GM21381 (cell line): ENCODE measurements around the gene PDAP1.
"Not testable (repeated sequence)": the region's sequence is repeated elsewhere in the genome, so short reads cannot be mapped to it uniquely, and the experiment has no call there.

Source experiments
- ATAC-seq: cut with Tn5 transposase; IDR thresholded peaks from one replicate; pipeline ENCODE4 v1.9.1; 2021; ENCODE audit warnings: mild to moderate bottlenecking, moderate library complexity; ENCODE audit not compliant: unreplicated experiment

Gene PDAP1, protein sequence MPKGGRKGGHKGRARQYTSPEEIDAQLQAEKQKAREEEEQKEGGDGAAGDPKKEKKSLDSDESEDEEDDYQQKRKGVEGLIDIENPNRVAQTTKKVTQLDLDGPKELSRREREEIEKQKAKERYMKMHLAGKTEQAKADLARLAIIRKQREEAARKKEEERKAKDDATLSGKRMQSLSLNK

DNA sequence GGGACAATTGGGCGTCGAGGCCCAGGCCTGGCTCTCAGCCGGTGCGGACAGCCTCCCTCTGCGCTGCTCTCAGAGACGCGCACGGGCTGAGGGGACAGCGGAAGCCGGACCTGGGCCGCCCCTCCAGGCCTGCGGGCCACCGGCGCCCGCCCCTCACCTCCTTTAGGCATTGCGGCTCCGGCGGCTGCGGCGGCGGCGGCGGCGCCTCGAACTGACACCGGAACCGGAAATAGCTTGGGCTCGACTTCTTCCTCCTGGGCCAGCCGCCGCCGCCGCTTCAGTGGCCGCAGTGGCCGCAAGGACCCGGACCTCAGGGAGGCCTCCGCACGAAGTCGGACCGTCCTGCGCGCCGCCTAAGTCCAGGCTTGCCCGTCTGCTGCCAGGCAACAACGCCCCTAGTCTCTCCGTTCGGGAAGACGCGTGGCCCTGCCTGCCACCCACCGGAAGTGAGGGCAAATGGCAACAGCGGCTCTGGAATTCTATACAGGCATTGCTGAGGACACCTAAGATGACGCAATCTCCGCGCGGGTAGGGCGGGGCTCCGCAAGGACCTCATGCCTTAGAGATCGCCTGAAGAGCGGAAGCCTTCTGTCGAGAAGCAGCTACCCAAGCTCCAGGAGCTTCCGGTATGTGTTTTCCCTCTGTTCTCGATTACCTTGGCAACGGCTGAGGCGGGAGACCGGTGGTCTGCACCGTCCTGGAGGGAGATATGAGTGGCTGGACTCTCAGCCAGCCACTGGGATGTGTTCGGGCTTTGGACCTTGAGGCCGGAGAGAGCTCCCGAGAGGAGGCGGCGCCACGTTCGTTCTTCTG lies at the start of gene PDAP1, which contains the start of gene BUD31:
Gene PDAP1, minus strand, starts transcription at position 219 of the 813 bp plus-strand sequence. Its CDS starts 49 bp downstream, at position 170.
Gene BUD31, plus strand, starts transcription at position 591 of the 813 bp plus-strand sequence. CDS start 2,124 bp downstream, outside the sequence.
- peak; percentile 74 for ATAC-seq

DNA sequence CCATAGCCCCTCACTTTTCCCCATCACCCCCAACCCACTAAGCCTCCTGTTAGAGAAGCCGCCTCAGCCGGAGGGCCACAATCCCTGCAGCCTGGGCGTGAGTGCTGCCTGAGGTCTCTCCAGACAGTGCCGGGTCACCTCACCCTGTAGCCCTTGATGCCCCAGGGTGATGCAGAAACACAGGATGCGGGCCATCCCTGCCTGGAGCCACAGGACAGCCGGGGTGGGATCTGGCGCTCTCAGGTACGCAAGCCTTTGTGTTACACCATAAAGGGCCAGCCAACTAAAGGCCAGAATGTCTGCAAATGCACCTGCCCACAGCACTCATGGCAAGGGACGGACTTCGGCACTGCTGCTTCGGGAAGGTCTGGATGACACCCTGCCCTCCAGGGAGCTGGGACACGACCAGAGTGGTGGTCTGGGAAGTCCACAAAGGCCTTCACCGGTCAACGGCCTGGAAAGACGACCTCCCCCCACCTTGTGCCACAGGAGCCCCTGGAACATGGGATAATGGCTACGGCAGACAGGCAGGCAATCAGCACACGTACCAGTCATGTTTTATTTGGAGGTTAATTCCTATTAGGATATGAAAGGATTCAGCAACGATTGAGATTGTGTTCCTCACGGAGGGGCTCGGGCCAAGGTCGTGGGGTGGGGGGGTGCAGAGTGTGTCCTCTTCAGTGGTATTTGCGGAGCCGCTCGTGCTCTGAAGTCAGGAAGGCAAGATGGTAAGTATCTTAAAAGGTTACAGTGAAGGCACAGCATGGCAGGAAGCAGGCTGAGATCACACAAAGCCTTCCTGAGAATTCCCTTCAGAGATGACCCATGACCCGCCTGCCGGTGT lies 49.5 kb upstream of the PDAP1 start:
- no peak for ATAC-seq

DNA sequence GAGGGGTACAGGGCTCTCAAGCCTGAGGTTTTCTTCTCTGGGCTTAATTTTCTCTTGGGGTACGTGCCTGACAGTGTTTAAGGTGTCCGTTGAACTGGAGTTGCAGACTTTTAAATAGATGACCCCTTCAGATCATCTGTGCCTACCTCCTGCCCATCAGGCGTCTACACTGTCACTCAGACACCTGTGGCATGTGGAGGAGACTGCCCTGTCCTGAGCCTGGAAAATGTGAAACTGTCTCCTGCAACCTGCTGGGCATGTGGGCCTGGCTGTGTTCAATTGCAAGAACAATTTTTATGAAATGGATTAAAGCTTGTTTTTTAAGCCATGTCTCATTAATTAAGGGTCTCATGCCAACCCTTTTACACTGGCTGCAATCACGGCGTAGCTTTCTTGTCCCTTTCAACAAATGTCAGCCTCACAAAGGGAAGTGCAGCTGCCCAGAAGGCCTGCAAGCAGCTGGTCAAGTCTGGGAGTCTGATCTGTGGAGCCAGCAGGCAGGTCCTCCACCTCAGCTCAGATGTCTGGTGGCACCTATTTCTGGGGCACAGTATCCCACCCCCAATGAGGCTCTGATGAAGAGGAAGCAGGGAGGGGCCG lies 48.8 kb upstream of the PDAP1 start:
- ATAC-seq: no peak

DNA sequence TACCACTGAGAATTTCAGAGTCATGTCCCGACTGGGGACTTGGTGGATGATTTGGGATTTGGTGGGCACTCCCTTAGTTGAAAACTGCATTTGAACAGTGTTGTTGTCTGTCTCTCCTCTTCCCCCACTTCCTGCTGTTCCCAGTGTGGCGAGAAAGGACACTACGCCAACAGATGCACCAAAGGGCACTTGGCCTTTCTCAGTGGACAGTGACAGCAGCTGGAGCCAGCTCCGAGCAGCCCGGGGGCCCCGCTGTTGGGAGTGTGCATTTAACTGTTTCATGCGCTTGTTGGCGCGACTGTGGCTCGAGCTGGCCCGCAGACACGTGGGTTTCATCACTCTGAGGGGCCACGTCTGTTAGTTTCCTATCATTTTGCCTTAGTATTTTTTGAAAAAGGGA lies 47.9 kb upstream of the PDAP1 start:
- no peak for ATAC-seq

DNA sequence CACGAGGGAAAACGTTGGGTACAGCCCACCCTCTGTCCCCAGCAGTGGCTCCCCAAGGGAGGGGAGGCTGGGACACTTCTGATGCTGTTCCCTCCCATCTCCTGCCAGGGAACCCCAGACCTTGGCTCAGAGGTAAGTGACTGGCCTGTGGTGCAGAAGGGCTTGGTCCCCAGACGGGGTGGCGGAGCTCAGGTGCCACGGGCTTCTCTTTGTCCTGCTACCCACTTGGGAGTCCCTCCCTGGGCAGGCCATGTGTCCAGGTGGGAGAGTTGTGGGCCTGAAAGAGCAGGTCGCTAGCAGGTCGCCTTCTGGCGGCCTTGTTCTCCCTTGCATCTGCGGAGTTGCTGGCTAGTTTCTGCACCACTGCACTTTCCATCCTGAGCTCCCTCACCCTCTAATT lies 47.5 kb upstream of the PDAP1 start:
- ATAC-seq: no peak

DNA sequence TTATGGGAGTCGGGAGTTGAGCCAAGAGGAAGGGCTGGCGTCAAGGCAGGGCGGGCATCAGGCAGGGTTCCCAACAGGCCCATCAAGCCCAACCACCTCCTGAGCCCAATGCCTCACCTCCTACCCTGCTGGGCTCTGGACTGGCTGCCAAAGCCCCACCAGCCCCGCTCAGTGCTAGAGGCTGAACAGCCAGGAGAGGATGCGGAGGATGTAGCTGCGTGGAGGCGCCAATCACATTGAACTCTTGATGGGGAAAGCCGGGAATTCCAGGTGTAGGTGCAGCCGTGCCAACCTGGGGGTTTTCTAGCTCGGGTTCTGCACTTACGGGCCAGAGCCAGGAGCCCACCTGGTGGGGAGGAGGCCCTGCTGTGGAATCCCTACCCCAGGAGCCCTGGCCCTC lies 44.7 kb upstream of the PDAP1 start:
- ATAC-seq: no peak

DNA sequence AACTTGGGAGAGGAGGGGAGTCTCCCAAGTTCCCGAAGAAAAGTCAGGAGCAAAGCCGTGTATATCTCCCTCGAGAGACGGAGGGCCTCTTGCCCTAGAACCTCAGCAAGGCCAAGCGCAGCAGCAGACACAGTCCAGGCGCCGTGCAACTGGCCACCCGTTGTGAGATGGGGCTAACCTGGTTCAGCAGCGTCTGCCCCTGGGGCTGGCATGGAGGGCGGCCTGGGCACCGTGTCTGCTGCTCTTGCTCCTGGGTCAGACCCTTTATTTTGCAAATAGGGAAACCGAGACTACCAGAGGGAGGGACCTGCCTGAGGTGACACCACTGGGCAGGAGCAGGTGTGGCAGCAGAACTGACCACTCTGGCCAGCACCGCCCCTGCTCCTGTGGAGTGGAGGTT lies 44.1 kb upstream of the PDAP1 start:
- ATAC-seq: no peak

DNA sequence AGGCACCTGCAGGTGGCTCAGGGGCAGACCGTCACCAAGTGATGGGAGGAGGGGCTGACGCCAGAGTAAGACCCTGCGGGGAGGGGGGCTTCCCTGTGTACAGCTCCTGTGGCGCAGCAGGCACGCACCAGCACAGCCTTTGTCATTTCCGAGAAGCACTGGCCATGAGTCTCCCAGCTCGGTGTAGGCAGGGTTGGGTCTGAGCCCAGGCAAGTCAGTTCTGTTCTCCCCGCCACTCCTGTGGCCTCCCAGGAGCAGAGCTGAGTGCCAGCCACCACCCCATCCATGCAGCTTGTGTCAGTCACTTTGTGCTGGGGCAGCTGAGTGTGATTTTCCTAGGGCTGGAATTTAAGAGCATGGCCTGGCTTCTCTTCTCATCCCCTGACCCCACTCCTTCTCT lies 43.5 kb upstream of the PDAP1 start:
- ATAC-seq: no peak

DNA sequence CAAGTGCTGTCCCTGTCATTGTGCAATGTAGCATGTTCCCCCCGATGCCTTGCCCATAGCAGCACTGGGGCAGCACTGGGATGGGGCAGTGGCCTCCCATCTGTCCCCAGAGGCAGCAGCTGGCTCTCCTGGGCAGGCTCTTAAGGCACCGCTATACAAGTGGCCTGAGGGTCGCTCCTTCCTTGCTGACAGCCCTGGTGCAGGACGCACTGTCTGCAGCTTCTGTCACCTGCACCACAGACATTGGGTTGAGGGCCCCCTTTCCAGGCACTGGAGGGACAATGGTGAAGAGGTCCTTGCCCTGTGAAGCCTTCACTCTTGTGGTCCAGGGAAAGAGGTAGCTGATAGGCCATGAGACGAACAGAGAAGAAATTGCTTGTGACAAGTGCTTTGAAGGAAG lies 40.9 kb upstream of the PDAP1 start:
- ATAC-seq: no peak

DNA sequence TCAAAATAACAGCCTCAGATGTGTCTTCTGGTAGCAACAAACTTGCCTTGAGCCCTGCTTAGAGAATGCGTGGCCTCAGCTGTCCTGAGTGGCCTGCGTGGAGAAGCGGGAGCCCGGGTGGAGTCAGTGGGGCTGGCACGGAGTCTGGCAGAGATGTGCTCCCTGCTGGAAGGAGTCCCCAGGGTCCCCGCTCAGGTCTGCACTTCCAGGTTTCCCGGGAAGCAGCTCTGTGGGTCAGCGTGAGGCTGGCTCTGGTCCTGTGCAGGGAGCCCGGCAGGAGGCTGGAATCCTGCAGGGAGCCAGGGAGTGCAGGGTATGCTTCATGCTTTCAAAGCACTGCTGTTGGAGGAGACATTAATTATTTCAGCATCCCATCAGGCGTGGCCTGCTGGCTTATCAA lies 40.5 kb upstream of the PDAP1 start:
- no peak for ATAC-seq

DNA sequence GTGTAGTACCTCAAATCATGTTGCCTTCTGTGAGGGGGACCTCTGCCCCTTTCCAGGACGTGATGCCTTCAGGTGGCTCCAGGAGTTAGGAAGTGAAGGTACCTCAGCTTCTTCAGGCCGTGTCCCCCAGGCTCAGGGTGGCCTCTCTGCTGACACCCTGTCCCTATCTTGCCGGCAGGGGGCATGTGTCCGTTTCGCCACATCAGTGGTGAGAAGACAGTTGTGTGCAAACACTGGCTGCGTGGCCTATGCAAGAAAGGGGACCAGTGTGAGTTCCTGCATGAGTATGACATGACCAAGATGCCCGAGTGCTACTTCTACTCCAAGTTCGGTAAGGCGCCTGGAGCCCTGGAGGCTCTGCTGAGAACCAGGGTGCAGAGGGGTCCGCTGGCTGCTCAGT lies 39.5 kb upstream of the PDAP1 start:
- no peak for ATAC-seq

DNA sequence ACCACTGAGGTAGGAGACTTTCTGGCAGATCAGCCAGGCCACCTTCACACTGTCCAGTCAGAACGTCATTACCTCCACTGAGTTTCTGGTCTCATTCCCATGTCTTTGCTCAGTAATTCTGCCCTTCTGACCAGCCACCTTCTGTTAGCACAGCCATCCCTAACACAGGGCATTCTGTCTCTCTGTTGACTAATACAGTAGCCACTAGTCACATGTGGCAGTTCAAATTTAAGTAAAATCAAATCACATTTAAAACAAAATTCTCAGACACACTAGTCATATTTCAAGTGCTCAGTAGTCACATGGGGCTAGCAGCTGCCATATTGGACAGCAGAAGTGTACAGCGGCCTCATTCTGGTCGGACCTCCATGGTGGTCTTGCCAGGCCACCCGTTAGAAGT lies 37.7 kb upstream of the PDAP1 start:
- ATAC-seq: no peak

DNA sequence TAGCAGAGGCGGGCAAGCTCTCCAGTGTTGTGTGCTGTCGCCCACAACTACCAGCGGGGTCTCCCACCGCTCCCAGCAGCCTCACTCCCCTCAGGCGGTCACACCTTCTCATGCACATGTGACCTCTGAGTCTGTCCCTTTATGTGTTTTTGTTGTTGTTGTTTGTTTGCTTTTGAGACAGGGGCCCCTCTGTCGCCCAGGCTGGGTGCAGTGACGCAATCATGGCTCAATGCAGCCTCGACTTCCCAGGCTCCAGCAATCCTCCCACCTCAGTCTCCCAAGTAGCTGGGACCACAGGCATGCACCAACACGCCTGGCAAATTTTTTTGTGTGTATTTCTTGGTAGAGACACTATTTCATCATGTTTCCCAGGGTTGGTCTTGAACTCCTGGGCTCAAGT lies 31.8 kb upstream of the PDAP1 start:
- no peak for ATAC-seq

DNA sequence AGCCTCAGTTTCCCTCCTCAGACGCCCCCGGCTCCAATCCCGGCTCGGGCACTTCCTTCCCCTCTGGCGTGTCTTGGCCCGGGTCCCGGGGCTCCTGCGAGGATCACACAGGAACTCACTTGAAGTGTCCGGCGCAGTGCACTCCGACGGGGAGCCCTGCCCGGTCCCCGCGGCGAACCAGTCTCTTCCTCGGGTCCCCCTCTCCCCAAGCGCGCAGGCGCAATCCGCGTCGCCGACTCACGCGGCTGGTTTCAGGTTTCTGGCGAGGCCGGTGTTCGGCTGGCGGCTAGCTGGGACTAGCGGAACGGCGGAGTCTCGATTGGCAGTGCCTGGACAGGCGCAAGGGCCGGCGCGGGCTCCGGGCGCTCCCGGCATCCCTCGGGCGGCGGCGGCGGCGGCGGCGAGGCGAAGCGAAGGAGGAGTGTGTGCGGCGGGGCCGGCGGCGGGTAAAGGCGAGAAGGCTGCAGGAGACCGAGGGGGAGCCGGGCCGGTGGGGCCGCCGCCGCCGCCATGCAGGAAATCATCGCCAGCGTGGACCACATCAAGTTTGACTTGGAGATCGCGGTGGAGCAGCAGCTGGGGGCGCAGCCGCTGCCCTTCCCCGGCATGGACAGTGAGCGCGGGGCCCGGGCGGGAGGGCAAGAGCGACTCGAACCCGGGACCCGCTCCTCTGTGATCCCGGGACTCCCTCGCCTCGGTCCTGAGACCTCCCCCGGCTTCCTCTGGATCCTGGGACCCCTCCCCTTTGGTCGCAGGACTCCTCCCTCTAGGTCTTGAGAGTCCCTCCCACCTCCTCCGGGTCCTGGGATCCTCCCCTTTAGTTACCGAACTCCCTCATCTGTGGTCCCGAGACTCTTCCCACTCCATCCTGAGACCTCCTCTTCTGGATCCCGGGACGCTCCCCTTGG lies 30.4 kb upstream of the PDAP1 start, which contains the start of the genes CPSF4 and PTCD1:
Gene CPSF4, plus strand, starts transcription at position 371 of the 908 bp plus-strand sequence. Its CDS starts 140 bp downstream, at position 511.
Gene PTCD1, minus strand, starts transcription at position 226 of the 908 bp plus-strand sequence. CDS start 3,556 bp downstream, outside the sequence.
- ATAC-seq: peak; percentile 92

DNA sequence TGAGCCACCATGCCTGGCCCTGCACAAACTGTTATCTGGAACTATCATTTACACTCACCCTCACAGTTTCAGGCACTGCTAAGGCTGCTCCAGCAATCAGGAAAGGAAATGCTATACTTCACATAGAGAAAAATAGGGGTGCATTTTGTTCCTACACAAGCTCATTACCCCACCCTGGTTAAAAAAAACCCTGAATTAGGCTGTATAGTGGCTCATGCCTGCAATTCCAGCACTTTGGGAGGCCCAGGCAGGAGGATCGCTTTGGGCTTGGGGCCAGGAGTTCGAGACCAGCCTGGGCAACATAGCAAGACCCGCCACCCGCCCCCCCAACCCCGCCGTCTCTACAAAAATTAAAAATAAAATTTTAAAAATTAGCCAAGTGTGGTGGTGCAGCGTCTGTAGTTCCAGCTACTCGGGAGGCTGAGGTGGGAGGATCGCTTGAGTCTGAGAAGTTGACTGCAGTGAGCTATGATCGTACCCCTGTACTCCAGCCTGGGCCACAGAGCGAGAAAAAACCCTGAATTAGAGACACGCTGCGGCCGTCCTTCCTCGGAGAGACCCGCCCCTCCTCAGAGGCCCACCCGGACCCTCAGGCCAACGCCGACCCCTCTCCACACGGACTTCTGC lies 29.7 kb upstream of the PDAP1 start:
- ATAC-seq: no peak

DNA sequence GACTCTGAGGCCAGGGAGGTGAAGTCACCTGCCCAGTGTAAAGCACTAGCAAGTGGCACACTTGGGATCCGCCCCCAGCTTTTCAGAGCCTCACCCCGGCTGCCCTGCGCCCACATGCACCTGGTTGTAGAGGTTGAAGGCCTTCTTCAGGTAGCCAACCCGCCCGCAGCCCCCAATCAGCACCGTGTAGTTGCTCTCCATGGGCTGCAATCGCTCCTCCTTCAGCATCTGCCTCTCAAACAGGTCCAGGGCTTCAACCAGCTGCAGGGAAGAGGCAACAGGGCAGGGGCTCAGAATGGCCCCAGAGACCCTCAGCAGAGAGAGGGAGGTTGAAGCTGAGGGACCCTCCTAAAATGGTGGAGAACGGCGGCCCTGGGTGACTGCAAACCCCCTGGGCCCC lies 24.8 kb upstream of the PDAP1 start:
- ATAC-seq: no peak

DNA sequence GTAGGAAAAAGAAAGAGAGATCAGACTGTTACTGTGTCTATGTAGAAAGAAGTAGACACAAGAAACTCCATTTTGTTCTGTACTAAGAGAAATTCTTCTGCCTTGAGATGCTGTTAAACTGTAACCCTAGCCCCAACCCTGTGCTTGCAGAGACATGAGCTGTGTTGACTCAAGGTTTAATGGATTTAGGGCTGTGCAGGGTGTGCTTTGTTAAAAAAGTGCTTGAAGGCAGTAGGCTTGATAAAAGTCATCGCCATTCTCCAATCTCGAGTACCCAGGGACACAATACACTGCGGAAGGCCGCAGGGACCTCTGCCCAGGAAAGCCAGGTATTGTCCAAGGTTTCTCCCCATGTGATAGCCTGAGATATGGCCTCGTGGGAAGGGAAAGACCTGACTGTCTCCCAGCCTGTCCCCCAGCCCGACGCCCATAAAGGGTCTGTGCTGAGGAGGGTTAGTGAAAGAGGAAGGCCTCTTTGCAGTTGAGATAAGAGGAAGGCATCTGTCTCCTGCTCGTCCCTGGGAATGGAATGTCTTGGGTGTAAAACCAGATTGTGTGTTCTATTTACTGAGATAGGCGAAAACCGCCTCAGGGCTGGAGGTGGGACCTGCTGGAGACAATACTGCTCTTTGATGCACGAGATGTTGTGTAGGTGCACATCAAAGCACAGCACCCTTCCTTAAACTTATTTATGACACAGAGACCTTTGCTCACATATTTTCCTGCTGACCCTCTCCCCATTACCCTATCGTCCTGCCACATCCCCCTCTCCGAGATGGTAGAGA lies 23.6 kb upstream of the PDAP1 start:
- not testable (repeated sequence) for ATAC-seq

DNA sequence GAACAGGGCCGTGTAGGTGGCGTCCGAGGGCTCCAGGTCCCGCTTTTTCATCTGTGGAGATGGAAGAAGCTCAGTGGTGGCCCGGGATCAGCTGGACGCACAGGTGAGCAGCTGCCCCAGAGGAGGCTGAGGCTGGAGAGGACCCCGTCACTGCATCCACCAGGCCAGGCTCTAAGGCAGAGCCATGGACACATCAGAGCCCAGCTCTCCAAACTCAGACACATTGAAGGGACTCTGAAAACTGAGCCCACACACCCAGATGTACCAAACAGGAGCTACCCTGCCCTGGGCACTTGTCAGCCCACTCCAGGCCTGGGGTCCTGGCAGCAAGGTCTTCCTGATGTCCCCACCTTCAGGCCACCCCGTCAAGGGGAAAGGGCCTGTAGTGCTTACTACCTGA lies 21.4 kb upstream of the PDAP1 start:
- no peak for ATAC-seq
